Measurements from ENCODE around the gene RPLP2. TPM values are rescaled to one million over a fixed set of nuclear protein-coding genes. Genes with fewer than 3 reads are reported as not detected.

Gene RPLP2
- total and polyA plus RNA-seq, 2 experiments from 2014 or later, result 401 to 468 TPM

DNA sequence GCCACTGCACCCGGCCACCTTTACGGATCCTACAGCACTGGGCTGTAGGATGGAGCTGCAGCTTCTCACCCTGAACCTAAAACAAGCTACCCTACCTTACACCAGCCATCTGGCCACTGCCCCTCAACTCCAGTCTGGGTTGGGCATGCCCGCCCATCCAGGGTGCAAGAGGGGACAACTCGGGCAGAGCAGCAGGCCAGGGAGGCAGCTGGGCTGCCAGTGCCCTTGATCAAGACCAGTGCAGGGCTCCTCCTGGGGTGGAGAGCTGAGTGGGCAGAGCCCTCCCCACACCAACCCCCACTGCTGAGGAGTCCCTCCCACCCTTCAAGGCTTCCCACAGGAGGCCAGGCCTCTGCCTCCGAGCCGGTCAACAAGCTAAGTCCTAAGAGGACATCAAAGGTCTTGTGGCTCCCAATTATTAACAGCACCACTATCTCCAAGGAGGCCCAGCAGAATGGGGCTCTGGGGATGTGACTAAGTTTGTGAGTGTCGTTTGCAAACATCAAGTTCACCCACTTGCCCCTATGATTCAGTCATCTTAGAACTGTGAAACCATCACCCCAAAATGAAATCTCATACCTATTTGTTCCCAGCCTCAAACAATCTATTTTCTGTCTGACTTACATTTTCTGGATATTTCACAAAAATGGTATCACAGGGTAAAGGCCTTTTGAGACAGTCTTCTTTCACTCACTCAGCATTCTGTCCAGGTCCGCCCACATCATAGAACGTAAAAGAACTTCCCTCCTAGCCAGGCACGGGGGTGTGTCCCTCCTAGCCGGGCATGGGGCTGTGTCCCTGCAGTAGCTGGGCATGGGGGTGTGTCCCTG lies 43.4 kb upstream of the RPLP2 start:
- WGBS (ENCODE audit: low lambda C conversion rate, missing lambda C conversion rate), result 88% methylated on average over 11 of the region's 11 CpGs
- H3K27me3 ChIP-seq, result no peaks in the 10 kb centered on the region
- H3K4me2 ChIP-seq, result no peak overlapping the region
- no peak overlapping the region for H2AFZ ChIP-seq
- H3K27ac ChIP-seq, result no peak overlapping the region
- peaks cover 3% of the 10 kb centered on the region for H4K20me1 ChIP-seq (ENCODE audit: insufficient read depth, poor library complexity, severe bottlenecking)
- H3K9me3 ChIP-seq (ENCODE audit: low read depth), result no peaks in the 10 kb centered on the region
- TF ChIP-seq EZH2 (IDR thresholded peaks at IDR 0.05; ENCODE audit: borderline replicate concordance) (no peak), EZH2phosphoT487 (IDR thresholded peaks at IDR 0.05; ENCODE audit: low read depth, severe bottlenecking, unreplicated experiment) (no peak)
- TF ChIP-seq, protein P1, sequence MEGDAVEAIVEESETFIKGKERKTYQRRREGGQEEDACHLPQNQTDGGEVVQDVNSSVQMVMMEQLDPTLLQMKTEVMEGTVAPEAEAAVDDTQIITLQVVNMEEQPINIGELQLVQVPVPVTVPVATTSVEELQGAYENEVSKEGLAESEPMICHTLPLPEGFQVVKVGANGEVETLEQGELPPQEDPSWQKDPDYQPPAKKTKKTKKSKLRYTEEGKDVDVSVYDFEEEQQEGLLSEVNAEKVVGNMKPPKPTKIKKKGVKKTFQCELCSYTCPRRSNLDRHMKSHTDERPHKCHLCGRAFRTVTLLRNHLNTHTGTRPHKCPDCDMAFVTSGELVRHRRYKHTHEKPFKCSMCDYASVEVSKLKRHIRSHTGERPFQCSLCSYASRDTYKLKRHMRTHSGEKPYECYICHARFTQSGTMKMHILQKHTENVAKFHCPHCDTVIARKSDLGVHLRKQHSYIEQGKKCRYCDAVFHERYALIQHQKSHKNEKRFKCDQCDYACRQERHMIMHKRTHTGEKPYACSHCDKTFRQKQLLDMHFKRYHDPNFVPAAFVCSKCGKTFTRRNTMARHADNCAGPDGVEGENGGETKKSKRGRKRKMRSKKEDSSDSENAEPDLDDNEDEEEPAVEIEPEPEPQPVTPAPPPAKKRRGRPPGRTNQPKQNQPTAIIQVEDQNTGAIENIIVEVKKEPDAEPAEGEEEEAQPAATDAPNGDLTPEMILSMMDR (IDR thresholded peaks at IDR 0.05; ENCODE audit: poor library complexity), result no peak
- DNase-seq (ENCODE audit: low spot score), result no peak
- no peak overlapping the region for H3K4me3 ChIP-seq
- H3K4me1 ChIP-seq (ENCODE audit: insufficient read depth), result peaks cover 8% of the 10 kb centered on the region
- H3K79me2 ChIP-seq, result no peaks in the 10 kb centered on the region
- H3K9me2 ChIP-seq (replicated peaks; ENCODE audit: insufficient read depth), result no peaks in the 10 kb centered on the region
- H3K36me3 ChIP-seq (replicated peaks; ENCODE audit: insufficient read depth, low read depth), result no peaks in the 10 kb centered on the region

DNA sequence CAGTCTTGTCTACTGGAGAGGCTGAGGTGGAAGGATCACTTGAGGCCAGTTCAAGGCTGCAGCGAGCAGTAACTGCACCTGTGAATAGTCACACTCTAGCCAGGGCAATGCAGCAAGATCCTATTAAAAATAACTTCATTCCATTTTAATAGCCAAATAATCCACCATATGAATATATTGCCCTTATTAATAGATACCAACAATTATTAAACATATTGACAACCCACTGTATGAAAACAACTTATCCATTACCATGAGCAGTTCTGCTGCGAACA lies 42.9 kb upstream of the RPLP2 start:
- Histone ChIP-seq H3K79me2 (no peaks in the 10 kb centered on the region), H2AFZ (no peak overlapping the region), H3K9me2 (replicated peaks; ENCODE audit: insufficient read depth) (no peaks in the 10 kb centered on the region), H3K9me3 (ENCODE audit: low read depth) (no peaks in the 10 kb centered on the region), H4K20me1 (ENCODE audit: insufficient read depth, poor library complexity, severe bottlenecking) (peaks cover 8% of the 10 kb centered on the region), H3K4me3 (no peak overlapping the region), H3K36me3 (replicated peaks; ENCODE audit: insufficient read depth, low read depth) (no peaks in the 10 kb centered on the region), H3K27ac (no peak overlapping the region), H3K4me1 (ENCODE audit: insufficient read depth) (peaks cover 8% of the 10 kb centered on the region), H3K27me3 (no peaks in the 10 kb centered on the region), H3K4me2 (no peak overlapping the region)
- TF ChIP-seq, protein P1 (IDR thresholded peaks at IDR 0.05; ENCODE audit: poor library complexity), result no peak
- TF ChIP-seq EZH2phosphoT487 (IDR thresholded peaks at IDR 0.05; ENCODE audit: low read depth, severe bottlenecking, unreplicated experiment) (no peak), EZH2 (IDR thresholded peaks at IDR 0.05; ENCODE audit: borderline replicate concordance) (no peak)
- WGBS (ENCODE audit: low lambda C conversion rate, missing lambda C conversion rate), result 94% methylated on average over 2 of the region's 2 CpGs
- DNase-seq (ENCODE audit: low spot score), result no peak

DNA sequence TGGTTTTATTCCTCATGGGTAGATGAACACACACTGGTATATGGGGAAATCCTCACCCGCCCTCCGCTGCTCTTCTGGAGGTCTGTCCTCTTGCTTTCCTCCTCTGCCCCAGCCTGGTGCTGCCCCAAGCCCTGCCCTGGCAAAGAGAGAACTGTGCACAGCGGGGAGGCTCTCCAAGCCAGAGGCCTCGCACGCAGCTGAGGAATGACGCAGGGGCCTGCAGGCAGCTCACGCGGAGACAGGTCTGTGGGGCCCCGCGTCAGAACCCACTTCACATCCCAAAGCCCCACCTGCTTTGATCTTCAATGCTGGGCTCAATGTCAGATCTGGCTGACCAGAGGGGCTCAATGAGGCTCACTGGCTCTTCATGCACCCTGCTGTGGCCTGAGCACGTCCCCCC lies 42.5 kb upstream of the RPLP2 start:
- H3K4me2 ChIP-seq, result no peak overlapping the region
- TF ChIP-seq, protein P1 (IDR thresholded peaks at IDR 0.05; ENCODE audit: poor library complexity), result no peak
- H3K36me3 ChIP-seq (replicated peaks; ENCODE audit: insufficient read depth, low read depth), result no peaks in the 10 kb centered on the region
- no peaks in the 10 kb centered on the region for H3K27me3 ChIP-seq
- WGBS (ENCODE audit: low lambda C conversion rate, missing lambda C conversion rate), result 95% methylated on average over 11 of the region's 11 CpGs
- no peak overlapping the region for H2AFZ ChIP-seq
- H3K27ac ChIP-seq, result no peak overlapping the region
- DNase-seq (ENCODE audit: low spot score), result no peak
- no peaks in the 10 kb centered on the region for H3K79me2 ChIP-seq
- peaks cover 8% of the 10 kb centered on the region for H4K20me1 ChIP-seq (ENCODE audit: insufficient read depth, poor library complexity, severe bottlenecking)
- H3K9me3 ChIP-seq (ENCODE audit: low read depth), result no peaks in the 10 kb centered on the region
- peaks cover 7% of the 10 kb centered on the region for H3K4me1 ChIP-seq (ENCODE audit: insufficient read depth)
- H3K9me2 ChIP-seq (replicated peaks; ENCODE audit: insufficient read depth), result no peaks in the 10 kb centered on the region
- no peak overlapping the region for H3K4me3 ChIP-seq
